ENCODE data around the gene GRIK4.

DNA sequence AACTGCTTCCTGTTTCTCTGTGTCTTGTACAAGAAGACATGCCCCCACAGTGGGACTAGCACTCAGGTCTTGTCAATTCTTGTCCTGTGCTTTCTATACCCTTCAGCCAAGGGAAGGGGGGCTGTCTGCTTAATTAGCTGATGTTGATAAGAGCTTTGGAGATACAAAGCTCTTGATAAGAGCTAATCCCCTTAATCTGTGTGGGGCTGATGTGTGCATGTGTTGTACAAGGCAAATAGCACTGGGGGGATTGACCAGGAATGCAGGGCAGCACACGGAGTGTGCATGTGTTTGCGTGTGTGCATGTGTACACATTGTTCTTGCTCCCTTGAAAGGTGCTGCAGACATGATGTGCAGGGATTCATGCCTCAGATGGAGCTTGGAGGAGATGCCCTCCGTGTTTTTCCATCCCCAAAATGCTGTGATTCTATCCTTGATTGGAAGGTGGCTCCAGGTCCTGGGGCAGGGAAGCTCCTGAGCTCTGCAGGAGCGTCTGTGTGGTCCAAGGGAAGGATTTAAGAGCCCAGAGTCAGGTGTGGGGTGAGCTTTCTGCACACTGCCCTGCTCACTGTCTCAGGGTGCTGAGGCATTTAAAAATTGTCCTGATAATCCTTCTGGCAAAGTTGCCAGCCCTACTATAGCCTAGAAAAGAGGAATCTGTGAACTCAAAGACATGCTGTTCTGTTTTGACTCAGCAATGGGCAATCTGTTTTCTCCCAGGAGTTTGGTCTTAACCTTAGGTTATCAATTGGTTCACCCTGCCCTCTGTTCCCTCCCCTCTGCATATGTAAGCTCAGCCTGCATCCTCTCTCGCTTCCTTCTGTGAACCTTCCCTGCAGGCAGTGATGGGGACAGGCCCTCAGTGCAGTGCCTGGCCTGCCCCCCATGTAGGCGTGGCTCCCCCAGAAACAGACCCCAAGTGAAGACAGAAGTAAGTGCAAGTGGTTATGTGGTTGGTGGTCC is 102.0 kb downstream of the GRIK4 start:
- TF ChIP-seq, protein P1, sequence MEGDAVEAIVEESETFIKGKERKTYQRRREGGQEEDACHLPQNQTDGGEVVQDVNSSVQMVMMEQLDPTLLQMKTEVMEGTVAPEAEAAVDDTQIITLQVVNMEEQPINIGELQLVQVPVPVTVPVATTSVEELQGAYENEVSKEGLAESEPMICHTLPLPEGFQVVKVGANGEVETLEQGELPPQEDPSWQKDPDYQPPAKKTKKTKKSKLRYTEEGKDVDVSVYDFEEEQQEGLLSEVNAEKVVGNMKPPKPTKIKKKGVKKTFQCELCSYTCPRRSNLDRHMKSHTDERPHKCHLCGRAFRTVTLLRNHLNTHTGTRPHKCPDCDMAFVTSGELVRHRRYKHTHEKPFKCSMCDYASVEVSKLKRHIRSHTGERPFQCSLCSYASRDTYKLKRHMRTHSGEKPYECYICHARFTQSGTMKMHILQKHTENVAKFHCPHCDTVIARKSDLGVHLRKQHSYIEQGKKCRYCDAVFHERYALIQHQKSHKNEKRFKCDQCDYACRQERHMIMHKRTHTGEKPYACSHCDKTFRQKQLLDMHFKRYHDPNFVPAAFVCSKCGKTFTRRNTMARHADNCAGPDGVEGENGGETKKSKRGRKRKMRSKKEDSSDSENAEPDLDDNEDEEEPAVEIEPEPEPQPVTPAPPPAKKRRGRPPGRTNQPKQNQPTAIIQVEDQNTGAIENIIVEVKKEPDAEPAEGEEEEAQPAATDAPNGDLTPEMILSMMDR (IDR thresholded peaks at IDR 0.05; ENCODE audit: insufficient read depth, low read depth, low read length), result no peak
- no peak for TF ChIP-seq EZH2 (IDR thresholded peaks at IDR 0.05; ENCODE audit: insufficient read depth, low read length)
